Osteocyte (in vitro differentiated cells): ENCODE results near the gene UBE2E1. TPM values are rescaled to one million over a fixed set of nuclear protein-coding genes. Genes with fewer than 3 reads are reported as not detected.

Source experiments
- DNase-seq: peaks from one replicate; pipeline ENCODE4 v3.0.0; 2021; ENCODE audit warnings: mixed read lengths; ENCODE audit not compliant: unreplicated experiment; ENCODE audit errors: extremely low spot score
- H3K27ac Mint-ChIP-seq: one replicate; pipeline ENCODE4 v1.8.0; 2021; ENCODE audit warnings: mild to moderate bottlenecking, mixed read lengths; ENCODE audit not compliant: unreplicated experiment
- H3K27me3 Mint-ChIP-seq: one replicate; pipeline ENCODE4 v1.8.0; 2021; ENCODE audit warnings: mixed read lengths; ENCODE audit not compliant: unreplicated experiment
- H3K36me3 Mint-ChIP-seq: one replicate; pipeline ENCODE4 v1.8.0; 2021; ENCODE audit warnings: mixed read lengths; ENCODE audit not compliant: unreplicated experiment
- H3K4me1 Mint-ChIP-seq: one replicate; pipeline ENCODE4 v1.8.0; 2021; ENCODE audit warnings: mixed read lengths; ENCODE audit not compliant: unreplicated experiment
- H3K4me3 Mint-ChIP-seq: one replicate; pipeline ENCODE4 v1.8.0; 2021; ENCODE audit warnings: mild to moderate bottlenecking, moderate library complexity, mixed read lengths; ENCODE audit not compliant: unreplicated experiment
- H3K9me3 Mint-ChIP-seq: one replicate; pipeline ENCODE4 v1.8.0; 2021; ENCODE audit warnings: mixed read lengths; ENCODE audit not compliant: unreplicated experiment
- total RNA-seq: library from RNA; stranded (reverse); gene quantifications from 2 replicates; pipeline ENCODE4 v1.2.1, GENCODE V29; 2021
- TF ChIP-seq, protein P1 (sequence below): fragments of 200-600 bp; sonication (generic); IDR thresholded peaks from 2 replicates; pipeline ENCODE4 v1.5.0; 2021; ENCODE audit warnings: antibody characterized with exemption, mild to moderate bottlenecking, moderate library complexity

Gene UBE2E1
- total RNA-seq, 1 donor from 2014 or later: 98.5 TPM

DNA sequence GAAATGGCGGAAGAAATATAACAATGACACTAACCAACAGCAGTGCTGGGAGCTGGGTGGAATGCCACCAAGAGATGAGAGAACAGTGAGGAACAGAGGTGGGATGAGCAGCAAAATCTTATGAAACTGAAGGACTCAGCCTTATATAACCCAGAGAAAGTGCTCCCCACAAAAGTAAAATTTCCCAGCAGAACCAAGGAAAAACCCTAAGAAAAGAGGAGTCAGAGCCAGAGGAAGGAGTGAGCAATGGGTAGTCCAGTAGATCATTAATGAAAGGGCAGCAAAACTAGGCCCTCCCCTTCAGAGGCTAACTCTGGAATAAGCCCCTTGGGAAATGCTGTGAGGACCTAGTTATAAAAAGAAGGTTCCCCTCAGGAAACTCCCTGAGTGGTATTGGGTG, 24.7 kb upstream of the UBE2E1 start:
- H3K9me3 Mint-ChIP-seq: no peaks in the 10 kb centered on the region
- TF ChIP-seq, protein P1, sequence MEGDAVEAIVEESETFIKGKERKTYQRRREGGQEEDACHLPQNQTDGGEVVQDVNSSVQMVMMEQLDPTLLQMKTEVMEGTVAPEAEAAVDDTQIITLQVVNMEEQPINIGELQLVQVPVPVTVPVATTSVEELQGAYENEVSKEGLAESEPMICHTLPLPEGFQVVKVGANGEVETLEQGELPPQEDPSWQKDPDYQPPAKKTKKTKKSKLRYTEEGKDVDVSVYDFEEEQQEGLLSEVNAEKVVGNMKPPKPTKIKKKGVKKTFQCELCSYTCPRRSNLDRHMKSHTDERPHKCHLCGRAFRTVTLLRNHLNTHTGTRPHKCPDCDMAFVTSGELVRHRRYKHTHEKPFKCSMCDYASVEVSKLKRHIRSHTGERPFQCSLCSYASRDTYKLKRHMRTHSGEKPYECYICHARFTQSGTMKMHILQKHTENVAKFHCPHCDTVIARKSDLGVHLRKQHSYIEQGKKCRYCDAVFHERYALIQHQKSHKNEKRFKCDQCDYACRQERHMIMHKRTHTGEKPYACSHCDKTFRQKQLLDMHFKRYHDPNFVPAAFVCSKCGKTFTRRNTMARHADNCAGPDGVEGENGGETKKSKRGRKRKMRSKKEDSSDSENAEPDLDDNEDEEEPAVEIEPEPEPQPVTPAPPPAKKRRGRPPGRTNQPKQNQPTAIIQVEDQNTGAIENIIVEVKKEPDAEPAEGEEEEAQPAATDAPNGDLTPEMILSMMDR: no peak

DNA sequence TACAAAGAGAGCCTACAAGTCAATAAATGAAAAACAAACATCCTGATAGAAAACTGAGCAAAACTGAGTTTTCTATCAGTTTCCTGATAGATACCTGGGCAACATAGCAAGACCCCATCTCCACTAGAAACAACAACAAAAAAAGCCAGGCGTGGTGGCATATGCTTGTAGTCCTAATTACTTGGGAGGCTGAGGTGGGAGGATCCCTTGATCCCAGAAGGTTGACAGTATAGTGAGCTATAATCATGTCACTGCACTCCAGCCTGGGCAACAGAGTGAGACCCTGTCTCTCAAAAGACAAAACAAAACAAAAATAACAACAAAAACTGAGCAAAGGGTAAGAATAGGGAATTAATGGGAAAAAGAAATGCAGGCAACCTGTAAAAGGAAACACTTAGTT, 23.9 kb upstream of the UBE2E1 start:
- TF ChIP-seq, protein P1: no peak
- no peak overlapping the region for H3K4me3 Mint-ChIP-seq
- H3K9me3 Mint-ChIP-seq: no peaks in the 10 kb centered on the region
- no peaks in the 10 kb centered on the region for H3K36me3 Mint-ChIP-seq
- DNase-seq: no peak
- H3K27ac Mint-ChIP-seq: no peak overlapping the region
- peaks cover 7% of the 10 kb centered on the region for H3K4me1 Mint-ChIP-seq
- peaks cover 13% of the 10 kb centered on the region for H3K27me3 Mint-ChIP-seq

More for the DNA sequence above, 24.7 kb upstream of the UBE2E1 start:
- Mint-ChIP-seq H3K4me1 (peaks cover 15% of the 10 kb centered on the region), H3K4me3 (no peak overlapping the region), H3K27me3 (peaks cover 13% of the 10 kb centered on the region), H3K36me3 (no peaks in the 10 kb centered on the region), H3K27ac (no peak overlapping the region)
- no peak for DNase-seq

DNA sequence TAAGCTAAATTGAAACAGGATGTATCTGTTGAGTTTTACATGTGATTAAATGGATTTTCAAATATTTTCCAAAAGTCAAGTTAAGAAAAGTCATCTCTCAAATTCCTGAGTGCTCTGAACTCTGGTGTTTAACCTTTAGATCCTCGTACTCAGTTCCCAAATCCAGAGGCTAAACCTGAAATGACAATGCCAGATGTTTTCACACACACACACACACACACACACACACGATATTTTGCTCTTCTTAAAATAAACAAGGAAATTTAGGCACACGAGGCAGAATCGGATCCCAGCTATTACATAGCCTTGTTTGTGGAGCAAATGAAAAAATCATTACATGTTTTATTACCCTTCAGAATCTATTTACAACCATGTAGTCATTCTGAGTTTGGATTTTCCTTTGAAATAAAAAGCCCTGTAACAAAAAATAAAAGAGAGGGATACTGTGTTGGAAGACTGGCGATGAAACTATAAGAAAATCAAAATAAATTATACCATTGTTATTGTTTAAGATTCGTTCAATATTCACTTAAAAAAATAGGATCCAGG, 20.6 kb upstream of the UBE2E1 start:
- H3K4me3 Mint-ChIP-seq: no peak overlapping the region

GRCh38 chr3:23785882-23786281, 19.9 kb upstream of the UBE2E1 start:
- TF ChIP-seq, protein P1: no peak
- Mint-ChIP-seq H3K27me3 (peaks cover 13% of the 10 kb centered on the region), H3K9me3 (no peaks in the 10 kb centered on the region), H3K4me3 (no peak overlapping the region), H3K27ac (no peak overlapping the region), H3K4me1 (no peaks in the 10 kb centered on the region), H3K36me3 (no peaks in the 10 kb centered on the region)
- no peak for DNase-seq

More for the DNA sequence above, 20.6 kb upstream of the UBE2E1 start:
- H3K27ac Mint-ChIP-seq: no peak overlapping the region
- DNase-seq: no peak
- no peaks in the 10 kb centered on the region for H3K4me1 Mint-ChIP-seq
- TF ChIP-seq, protein P1: no peak
- no peaks in the 10 kb centered on the region for H3K36me3 Mint-ChIP-seq
- peaks cover 13% of the 10 kb centered on the region for H3K27me3 Mint-ChIP-seq
- no peaks in the 10 kb centered on the region for H3K9me3 Mint-ChIP-seq

DNA sequence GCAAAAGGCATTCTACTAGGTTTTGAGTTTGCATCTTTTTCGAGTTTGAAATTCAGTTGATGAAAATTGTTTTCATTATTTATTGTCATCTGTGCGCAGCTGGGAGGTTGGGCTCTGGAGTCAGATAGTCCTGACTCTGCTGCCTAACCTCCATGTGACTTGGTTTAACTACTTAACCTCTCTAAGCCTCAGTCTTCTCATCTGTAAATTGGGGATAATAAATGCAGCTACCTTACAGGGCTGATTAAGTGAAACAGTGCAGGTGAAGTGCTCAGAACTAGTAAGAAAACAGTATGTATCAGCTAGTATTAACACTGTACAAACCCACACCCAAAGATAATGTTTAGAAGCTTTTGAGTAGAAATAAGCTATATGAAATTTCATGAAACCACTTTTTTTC, 14.1 kb upstream of the UBE2E1 start:
- no peaks in the 10 kb centered on the region for H3K9me3 Mint-ChIP-seq
- no peak for DNase-seq
- H3K36me3 Mint-ChIP-seq: no peaks in the 10 kb centered on the region
- no peaks in the 10 kb centered on the region for H3K27me3 Mint-ChIP-seq
- TF ChIP-seq, protein P1: no peak
- H3K4me1 Mint-ChIP-seq: no peaks in the 10 kb centered on the region
- no peak overlapping the region for H3K27ac Mint-ChIP-seq
- no peak overlapping the region for H3K4me3 Mint-ChIP-seq
